ENCODE measurements around the gene AGTRAP. TPM values are rescaled to one million over a fixed set of nuclear protein-coding genes. Genes with fewer than 3 reads are reported as not detected.

Gene AGTRAP
- total and polyA plus RNA-seq, 9 of the 15 experiments (the other 6 are each of a cell fraction or from before 2014, with no cell fraction given): 26.8 to 105 (median 57.5) TPM

DNA sequence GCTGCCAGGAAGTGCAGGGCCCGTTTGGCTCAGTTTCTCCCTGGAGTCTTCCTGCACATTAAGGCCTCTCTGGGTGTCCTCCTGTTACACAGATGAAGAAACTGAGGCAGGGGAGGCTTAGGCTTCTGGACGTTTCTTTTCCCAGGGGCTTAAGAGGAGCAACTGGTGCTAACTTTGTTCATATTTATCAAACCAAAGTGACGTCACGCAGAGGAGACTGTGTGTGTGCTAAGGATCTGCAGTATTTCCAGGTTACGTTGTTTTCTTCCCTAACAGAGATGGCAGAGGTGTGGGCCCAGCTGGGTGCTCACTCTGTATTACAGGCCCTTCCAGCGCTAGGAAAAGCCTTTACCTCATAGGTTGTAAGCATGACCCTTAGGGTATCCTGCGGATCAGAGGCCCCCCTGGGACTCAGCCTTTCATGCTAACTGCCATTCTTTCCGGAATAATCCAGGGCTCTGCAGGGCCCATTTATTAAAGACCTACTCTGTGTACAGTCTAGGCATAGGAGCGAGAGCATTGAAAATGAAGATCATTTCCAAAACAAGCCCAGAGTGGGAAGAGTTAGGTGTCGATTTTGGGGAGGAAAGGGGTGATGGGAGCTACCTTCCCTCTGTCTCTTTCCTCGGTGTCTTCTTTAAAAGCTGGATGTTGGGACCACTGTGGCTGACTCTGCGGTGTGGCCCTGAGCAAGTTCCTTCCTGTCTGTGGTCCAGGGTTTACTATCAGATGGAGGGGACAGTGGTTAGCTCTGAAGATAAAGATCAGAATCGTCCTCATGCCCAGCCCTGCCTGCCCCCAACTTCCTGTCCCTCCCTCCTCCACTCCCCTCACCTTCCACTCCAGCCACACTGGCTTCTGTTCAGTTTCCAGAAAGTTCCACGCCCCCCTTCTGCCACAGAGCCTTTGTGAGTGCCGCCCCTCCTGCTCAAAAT is 4.6 kb downstream of the AGTRAP start:
- Histone ChIP-seq H3K4me1 (replicated peaks in 1 of 2; ENCODE audit: control insufficient read depth in 2 of 2, insufficient read depth in 2 of 2, low read length in 2 of 2) (peaks cover 54 to 56% of the 10 kb centered on the region in 2 experiments), H3K4me2 (ENCODE audit: insufficient read depth, low read length) (peak overlapping the region; percentile 52), H4K20me1 (replicated peaks; ENCODE audit: control insufficient read depth, insufficient read depth, low read length) (no peaks in the 10 kb centered on the region), H3K36me3 (ENCODE audit: control insufficient read depth, insufficient read depth, low read length) (peaks cover 12% of the 10 kb centered on the region; the same call in 2 of the 3 replicates), H3K4me3 (no peak overlapping the region), H3K27ac (ENCODE audit: extremely low read depth, low read depth, low read length) (peak overlapping the region; percentile 64), H3K9me1 (ENCODE audit: control insufficient read depth, insufficient read depth, low read length) (peaks cover 7% of the 10 kb centered on the region), H3K9ac (ENCODE audit: insufficient read depth in 1 of 2, low read depth in 2 of 2, low read length in 2 of 2) (peak overlapping the region; percentile 37 to 40; a peak in 3 of 4 replicates), H3K9me3 (replicated peaks; ENCODE audit: control insufficient read depth, insufficient read depth, low read depth, low read length) (no peaks in the 10 kb centered on the region), H3K79me2 (ENCODE audit: control insufficient read depth, insufficient read depth, low read length) (peaks cover 53% of the 10 kb centered on the region), H2AFZ (ENCODE audit: low read depth, low read length) (peak overlapping the region; percentile 19; the same call in 1 of the 2 replicates), H3K27me3 (ENCODE audit: control insufficient read depth in 2 of 2, insufficient read depth in 2 of 2, low read length in 2 of 2) (no peaks in the 10 kb centered on the region)
- BruUV-seq (replicated peaks): no TSS peak
- FAIRE-seq: peak; percentile 59
- ChIA-PET CTCF (ENCODE audit: low intra/inter-chr PET ratio) (no interaction called here), POLR2A (interaction anchor here (1.2 to 3.1 kb wide), 5 partner anchors 10 to 168 kb away, joined by 4 to 15 read pairs (median 5); no protein-coding TSS in a partner anchor)
- peak; percentile 8 for ATAC-seq
- DNase-seq (ENCODE audit: extremely low read depth in 1 of 4, low spot score in 3 of 4): peak; percentile 48 to 72 (median 54)
- intact Hi-C loops (cut with micrococcal nuclease) (no loop called here), in situ Hi-C loops (cut with MboI) (no loop called here)
- WGBS (ENCODE audit: insufficient coverage, low coverage, missing lambda C conversion rate): 16% methylated on average over 12 of the region's 15 CpGs
- TF ChIP-seq MEF2A (IDR thresholded peaks at IDR 0.05; ENCODE audit: control insufficient read depth, low read depth, low read length) (no peak), MTA2 (IDR thresholded peaks at IDR 0.05; ENCODE audit: low read depth) (0 out of 2 replicates have a peak, but pooled peaks have one; percentile 22), L3MBTL2 (IDR thresholded peaks at IDR 0.05) (peak; percentile 44), RBM22 (IDR thresholded peaks at IDR 0.05; ENCODE audit: low read depth, low read length, poor library complexity, severe bottlenecking) (no peak), SPI1 (IDR thresholded peaks at IDR 0.05; ENCODE audit: borderline replicate concordance, low read depth, low read length) (peak; percentile 35; the same call in 1 of the 2 replicates), ZKSCAN8 (CRISPR knock-in tag; IDR thresholded peaks at IDR 0.05) (no peak), NRF1 (conservative IDR thresholded peaks at IDR 0.05 in 1 of 2, IDR thresholded peaks at IDR 0.05 in 1 of 2) (peak; percentile 42 to 45; a peak in 3 of 4 replicates), NONO (IDR thresholded peaks at IDR 0.05; ENCODE audit: low read depth in 2 of 2, low read length in 1 of 2) (no peak), NEUROD1 (IDR thresholded peaks at IDR 0.05; ENCODE audit: borderline replicate concordance, low read depth, low read length, partially characterized antibody) (peak; percentile 60), MECOM (CRISPR knock-in tag; IDR thresholded peaks at IDR 0.05) (peak; percentile 87), ZNF444 (CRISPR knock-in tag; IDR thresholded peaks at IDR 0.05) (no peak), POLR2B (IDR thresholded peaks at IDR 0.05; ENCODE audit: low read depth, partially characterized antibody) (no peak), MYBL2 (IDR thresholded peaks at IDR 0.05; ENCODE audit: low read depth) (no peak), MYBL2 (CRISPR knock-in tag; IDR thresholded peaks at IDR 0.05; ENCODE audit: borderline replicate concordance) (no peak), HDAC2 (IDR thresholded peaks at IDR 0.05) (0 out of 2 replicates have a peak, but pooled peaks have one; percentile 24)
- TF ChIP-seq, protein P1, sequence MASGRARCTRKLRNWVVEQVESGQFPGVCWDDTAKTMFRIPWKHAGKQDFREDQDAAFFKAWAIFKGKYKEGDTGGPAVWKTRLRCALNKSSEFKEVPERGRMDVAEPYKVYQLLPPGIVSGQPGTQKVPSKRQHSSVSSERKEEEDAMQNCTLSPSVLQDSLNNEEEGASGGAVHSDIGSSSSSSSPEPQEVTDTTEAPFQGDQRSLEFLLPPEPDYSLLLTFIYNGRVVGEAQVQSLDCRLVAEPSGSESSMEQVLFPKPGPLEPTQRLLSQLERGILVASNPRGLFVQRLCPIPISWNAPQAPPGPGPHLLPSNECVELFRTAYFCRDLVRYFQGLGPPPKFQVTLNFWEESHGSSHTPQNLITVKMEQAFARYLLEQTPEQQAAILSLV (tag; IDR thresholded peaks at IDR 0.05): no peak
- TF ChIP-seq, protein P2, sequence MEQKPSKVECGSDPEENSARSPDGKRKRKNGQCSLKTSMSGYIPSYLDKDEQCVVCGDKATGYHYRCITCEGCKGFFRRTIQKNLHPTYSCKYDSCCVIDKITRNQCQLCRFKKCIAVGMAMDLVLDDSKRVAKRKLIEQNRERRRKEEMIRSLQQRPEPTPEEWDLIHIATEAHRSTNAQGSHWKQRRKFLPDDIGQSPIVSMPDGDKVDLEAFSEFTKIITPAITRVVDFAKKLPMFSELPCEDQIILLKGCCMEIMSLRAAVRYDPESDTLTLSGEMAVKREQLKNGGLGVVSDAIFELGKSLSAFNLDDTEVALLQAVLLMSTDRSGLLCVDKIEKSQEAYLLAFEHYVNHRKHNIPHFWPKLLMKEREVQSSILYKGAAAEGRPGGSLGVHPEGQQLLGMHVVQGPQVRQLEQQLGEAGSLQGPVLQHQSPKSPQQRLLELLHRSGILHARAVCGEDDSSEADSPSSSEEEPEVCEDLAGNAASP (IDR thresholded peaks at IDR 0.05): no peak
- TF ChIP-seq, protein P3, sequence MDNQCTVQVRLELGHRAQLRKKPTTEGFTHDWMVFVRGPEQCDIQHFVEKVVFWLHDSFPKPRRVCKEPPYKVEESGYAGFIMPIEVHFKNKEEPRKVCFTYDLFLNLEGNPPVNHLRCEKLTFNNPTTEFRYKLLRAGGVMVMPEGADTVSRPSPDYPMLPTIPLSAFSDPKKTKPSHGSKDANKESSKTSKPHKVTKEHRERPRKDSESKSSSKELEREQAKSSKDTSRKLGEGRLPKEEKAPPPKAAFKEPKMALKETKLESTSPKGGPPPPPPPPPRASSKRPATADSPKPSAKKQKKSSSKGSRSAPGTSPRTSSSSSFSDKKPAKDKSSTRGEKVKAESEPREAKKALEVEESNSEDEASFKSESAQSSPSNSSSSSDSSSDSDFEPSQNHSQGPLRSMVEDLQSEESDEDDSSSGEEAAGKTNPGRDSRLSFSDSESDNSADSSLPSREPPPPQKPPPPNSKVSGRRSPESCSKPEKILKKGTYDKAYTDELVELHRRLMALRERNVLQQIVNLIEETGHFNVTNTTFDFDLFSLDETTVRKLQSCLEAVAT (IDR thresholded peaks at IDR 0.05): peak in 1 of 2 experiments; percentile 63; a peak in 1 of 4 replicates
